IMR-90 (cell line): Measurements from ENCODE around the gene MRTFA. TPM values are rescaled to one million over a fixed set of nuclear protein-coding genes. Genes with fewer than 3 reads are reported as not detected.

Experiments
- ATAC-seq: fragments of 200-7000 bp; cut with Tn5 transposase; 2 replicates; pipeline ENCODE4 v1.9.1; 2020; ENCODE audit warnings: low read depth, mild to moderate bottlenecking, moderate library complexity
- BruUV-seq: library from RNA; stranded (reverse); fragments of 400-500 nt; replicated peaks from 2 replicates; lab custom pipeline; 2021; lab: Mats Ljungman, UMichigan
- CTCF ChIA-PET: fragments of 300-600 bp; formaldehyde crosslinking; extraction: SDS; loops from one replicate; lab custom pipeline; 2021; ENCODE audit warnings: antibody characterized with exemption; lab: Yijun Ruan, JAX
- POLR2A ChIA-PET: fragments of 300-600 bp; sonication (Branson Sonifier 250); formaldehyde crosslinking; loops from one replicate; lab custom pipeline; 2022; ENCODE audit warnings: antibody characterized with exemption; ENCODE audit not compliant: unreplicated experiment; lab: Charles Lee
- DNase-seq: peaks from one replicate; pipeline ENCODE4 v3.0.0; 2013
- H2AFZ ChIP-seq: replicated peaks from 2 replicates; pipeline ENCODE3; 2013; ENCODE audit warnings: low read length, mild to moderate bottlenecking; ENCODE audit not compliant: poor library complexity
- H2AK5ac ChIP-seq: 2 replicates; pipeline ENCODE4 v1.6.1; 2013; ENCODE audit warnings: low read depth, low read length, inconsistent platforms
- H2AK9ac ChIP-seq: replicated peaks from 2 replicates; pipeline ENCODE3; 2013; ENCODE audit warnings: mild to moderate bottlenecking, low read depth, low read length, moderate library complexity; ENCODE audit not compliant: poor library complexity
- H2BK120ac ChIP-seq: 2 replicates; pipeline ENCODE4 v1.6.1; 2013; ENCODE audit warnings: low read depth, low read length, inconsistent platforms
- H2BK15ac ChIP-seq: 3 replicates; pipeline ENCODE4 v1.6.1; 2013; ENCODE audit warnings: low read depth, low read length, inconsistent platforms
- H2BK20ac ChIP-seq: 2 replicates; pipeline ENCODE4 v1.6.1; 2013; ENCODE audit warnings: low read depth, mild to moderate bottlenecking, inconsistent platforms, low read length, moderate library complexity
- H2BK5ac ChIP-seq: 2 replicates; pipeline ENCODE4 v1.6.1; 2013; ENCODE audit warnings: mild to moderate bottlenecking, low read depth, low read length, inconsistent platforms; ENCODE audit not compliant: poor library complexity, severe bottlenecking
- H3K14ac ChIP-seq: replicated peaks from 2 replicates; pipeline ENCODE4 v1.6.1; 2013; ENCODE audit warnings: low read depth, low read length, inconsistent platforms
- H3K18ac ChIP-seq: 2 replicates; pipeline ENCODE4 v1.6.1; 2013; ENCODE audit warnings: low read depth, low read length, control low read depth
- H3K23ac ChIP-seq: 2 replicates; pipeline ENCODE4 v1.6.1; 2013; ENCODE audit warnings: low read depth, low read length, inconsistent platforms
- H3K27ac ChIP-seq: 2 replicates; pipeline ENCODE4 v1.5.1; 2013; ENCODE audit warnings: mild to moderate bottlenecking, control low read depth, low read length; ENCODE audit not compliant: insufficient read depth
- H3K27me3 ChIP-seq: 2 replicates; pipeline ENCODE4 v1.6.1; 2013; ENCODE audit warnings: low read length; ENCODE audit not compliant: control insufficient read depth, insufficient read depth
- H3K36me3 ChIP-seq: 2 replicates; pipeline ENCODE4 v1.6.1; 2013; ENCODE audit warnings: low read length, mixed read lengths; ENCODE audit not compliant: control insufficient read depth, insufficient read depth
- H3K4ac ChIP-seq: 2 replicates; pipeline ENCODE4 v1.6.1; 2013; ENCODE audit warnings: low read depth, low read length, inconsistent platforms
- H3K4me1 ChIP-seq: 2 replicates; pipeline ENCODE4 v1.6.1; 2013; ENCODE audit warnings: low read length, mixed read lengths; ENCODE audit not compliant: control insufficient read depth, insufficient read depth
- H3K4me2 ChIP-seq: 2 replicates; pipeline ENCODE4 v1.6.1; 2013; ENCODE audit warnings: low read depth, mild to moderate bottlenecking, control low read depth, low read length, moderate library complexity
- H3K4me3 ChIP-seq: 2 replicates; pipeline ENCODE4 v1.5.1; 2013; ENCODE audit warnings: low read depth, mild to moderate bottlenecking, control low read depth, low read length, moderate library complexity; ENCODE audit not compliant: insufficient read depth
- H3K56ac ChIP-seq: 2 replicates; pipeline ENCODE4 v1.6.1; 2013; ENCODE audit warnings: low read length, inconsistent platforms; ENCODE audit not compliant: insufficient read depth; ENCODE audit errors: extremely low read depth
- H3K79me1 ChIP-seq, 2 experiments: 2 replicates each; pipeline ENCODE4 v1.6.1; 2013; ENCODE audit warnings: low read length in 2 of 2, inconsistent platforms in 1 of 2, low read depth in 1 of 2
- H3K9ac ChIP-seq: 2 replicates; pipeline ENCODE4 v1.6.1; 2013; ENCODE audit warnings: low read depth, low read length, control low read depth
- H3K9me1 ChIP-seq: 2 replicates; pipeline ENCODE4 v1.6.1; 2013; ENCODE audit warnings: low read length, inconsistent platforms; ENCODE audit not compliant: insufficient read depth
- H3K9me3 ChIP-seq: 2 replicates; pipeline ENCODE4 v1.6.1; 2013; ENCODE audit warnings: low read length; ENCODE audit not compliant: control insufficient read depth, insufficient read depth
- H4K20me1 ChIP-seq: 2 replicates; pipeline ENCODE4 v1.6.1; 2013; ENCODE audit warnings: low read length, inconsistent platforms; ENCODE audit not compliant: insufficient read depth
- H4K5ac ChIP-seq: 2 replicates; pipeline ENCODE4 v1.6.1; 2013; ENCODE audit warnings: mild to moderate bottlenecking, low read depth, low read length, control low read depth
- H4K8ac ChIP-seq, 2 experiments: 2 replicates each; pipeline ENCODE4 v1.6.1; 2013; ENCODE audit warnings: low read depth in 2 of 2, low read length in 2 of 2, control low read depth in 1 of 2, inconsistent platforms in 1 of 2
- H4K91ac ChIP-seq: 2 replicates; pipeline ENCODE4 v1.6.1; 2013; ENCODE audit warnings: low read depth, low read length, inconsistent platforms; ENCODE audit not compliant: insufficient read depth
- CEBPB ChIP-seq: IDR thresholded peaks from 2 replicates; pipeline ENCODE4 v1.6.1; 2012; ENCODE audit warnings: low read depth, low read length, improper control_type of control experiment
- RCOR1 ChIP-seq: IDR thresholded peaks from 2 replicates; pipeline ENCODE4 v1.6.1; 2012; ENCODE audit warnings: mild to moderate bottlenecking, low read length, improper control_type of control experiment; ENCODE audit not compliant: insufficient replicate concordance
- WGBS, 2 experiments: methylation state at CpG; one replicate each; pipeline versions ENCODE4 v1.1.5 to v1.1.7; 2013; ENCODE audit warnings: missing lambda C conversion rate in 2 of 2; ENCODE audit not compliant: insufficient read length in 1 of 2; ENCODE audit errors: extremely low coverage in 2 of 2; 5-methylcytosine and 5-hydroxymethylcytosine counted together
- dilution Hi-C: fragments of 300-500 bp; cut with HindIII; formaldehyde crosslinking; loops from one replicate; pipeline ENCODE4 v1.14.3; 2018; ENCODE audit warnings: low sequenced_read_pairs; ENCODE audit not compliant: unreplicated experiment
- in situ Hi-C: fragments of 300-500 bp; cut with MboI; formaldehyde crosslinking; loops from 3 replicates; pipeline ENCODE4 v1.14.3; 2019; ENCODE audit warnings: low sequenced_read_pairs, inconsistent platforms, mixed read lengths
- intact Hi-C: fragments of 100-400 bp; cut with micrococcal nuclease; formaldehyde crosslinking; loops from 2 replicates; pipeline ENCODE4 v1.10.0; 2022
- polyA plus RNA-seq, 3 experiments: library from polyadenylated mRNA; depleted of rRNA; stranded (reverse); fragments of >200 nt; gene quantifications; 2 replicates each; pipeline ENCODE4 v1.2.3, GENCODE V29; 2012; ENCODE audit warnings: low replicate concordance in 1 of 3
- total RNA-seq: library from RNA; depleted of rRNA; stranded (reverse); fragments of >200 nt; gene quantifications from 2 replicates; pipeline ENCODE4 v1.2.3, GENCODE V29; 2012

The MRTFA gene
- total and polyA plus RNA-seq, 2 of the 4 experiments (the other 2 are of a cell fraction): 12.5 to 17.2 TPM

- Histone ChIP-seq H3K9me1 (peaks cover 30% of the 10 kb centered on the region), H2BK120ac (peak overlapping the region; percentile 57), H3K36me3 (peaks cover 3% of the 10 kb centered on the region; the same call in 1 of the 2 replicates), H2AK9ac (peak overlapping the region; percentile 8), H2AFZ (no peak overlapping the region), H4K20me1 (peaks cover 20% of the 10 kb centered on the region), H3K56ac (peak overlapping the region; percentile 39; the same call in 1 of the 2 replicates), H2AK5ac (peak overlapping the region; percentile 41; the same call in 1 of the 2 replicates), H3K79me1 (peaks cover 38 to 83% of the 10 kb centered on the region in 2 experiments), H3K9me3 (no peaks in the 10 kb centered on the region), H4K8ac (peak overlapping the region in 1 of 2 experiments; percentile 41; a peak in 3 of 4 replicates), H3K4me3 (no peak overlapping the region), H3K4me1 (peaks cover 21% of the 10 kb centered on the region), H3K27ac (peak overlapping the region; percentile 34; the same call in 1 of the 2 replicates), H3K4ac (peak overlapping the region; percentile 35), H4K5ac (no peak overlapping the region; the same call in 1 of the 2 replicates), H2BK5ac (peak overlapping the region; percentile 65), H3K27me3 (no peaks in the 10 kb centered on the region), H2BK15ac (peak overlapping the region; percentile 50; the same call in 1 of the 3 replicates), H4K91ac (peak overlapping the region; percentile 49; the same call in 1 of the 2 replicates), H3K4me2 (peak overlapping the region; percentile 2; the same call in 1 of the 2 replicates), H3K9ac (no peak overlapping the region), H3K14ac (peak overlapping the region; percentile 74), H3K18ac (peak overlapping the region; percentile 24; the same call in 1 of the 2 replicates), H3K23ac (peak overlapping the region; percentile 64), H2BK20ac (peak overlapping the region; percentile 62)
- BruUV-seq: no TSS peak
- ATAC-seq: peak; percentile 54
- POLR2A ChIA-PET: no interaction called here
- DNase-seq: peak; percentile 47
- dilution Hi-C loops: no loop called here
- in situ Hi-C loops: no loop called here
- CTCF ChIA-PET: interaction anchor here (1.8 kb wide), 1 partner anchor 48 kb away, joined by 9 read pairs; no protein-coding TSS in a partner anchor
- no peak for TF ChIP-seq RCOR1
- TF ChIP-seq CEBPB: peak; percentile 61; the same call in 1 of the 2 replicates
- no CpG with 5 or more reads among the region's 7 CpGs for WGBS, 2 experiments
- intact Hi-C loops: no loop called here
Measured at GRCh38 chr22:40484906-40485669, 151.4 kb downstream of the MRTFA start.
